H1 (cell line): ENCODE data around the gene PSME4. TPM values are rescaled to one million over a fixed set of nuclear protein-coding genes. Genes with fewer than 3 reads are reported as not detected.

Experiments used
- CTBP2 ChIP-seq: IDR thresholded peaks from 2 replicates; pipeline ENCODE4 v1.7.0; 2011; ENCODE audit warnings: borderline replicate concordance, mild to moderate bottlenecking, moderate library complexity, mixed read lengths, low read length; ENCODE audit not compliant: insufficient read depth, insufficient read length
- FOSL1 ChIP-seq: IDR thresholded peaks from 2 replicates; pipeline ENCODE4 v1.6.1; 2011; ENCODE audit warnings: mild to moderate bottlenecking, low read depth, low read length, moderate library complexity; ENCODE audit not compliant: insufficient read depth
- polyA plus RNA-seq, 7 experiments: library from polyadenylated mRNA; depleted of rRNA in 3 of 7; stranded (reverse) in 5 of 7; unstranded in 2 of 7; fragments of >200 nt in 5 of 7; fragments of 200-250 nt in 2 of 7; gene quantifications; 1 replicate in 5 of 7; 2 replicates in 1 of 7; 4 replicates in 1 of 7; pipeline versions ENCODE4 v1.2.1 to v1.2.3, GENCODE V29; 2011 to 2013; ENCODE audit warnings: missing spikeins in 2 of 7, mixed read lengths in 2 of 7
- total RNA-seq: library from RNA; stranded (reverse); fragmentation: NEBNext Ultra II Directional; extraction: Animal tissue kit (Norgen Biotek cat#: 25700); gene quantifications from 2 replicates; pipeline ENCODE4 v1.2.1, GENCODE V29; 2021
- TF ChIP-seq, protein P1 (sequence below): IDR thresholded peaks from 2 replicates; pipeline ENCODE4 v1.6.1; 2011; ENCODE audit warnings: low read depth, mild to moderate bottlenecking, low read length; ENCODE audit not compliant: insufficient read depth

Gene PSME4
- total and polyA plus RNA-seq, 2 of the 8 experiments (the other 6 are each of a cell fraction or from before 2014, with no cell fraction given) = 42.2 to 116 TPM

DNA sequence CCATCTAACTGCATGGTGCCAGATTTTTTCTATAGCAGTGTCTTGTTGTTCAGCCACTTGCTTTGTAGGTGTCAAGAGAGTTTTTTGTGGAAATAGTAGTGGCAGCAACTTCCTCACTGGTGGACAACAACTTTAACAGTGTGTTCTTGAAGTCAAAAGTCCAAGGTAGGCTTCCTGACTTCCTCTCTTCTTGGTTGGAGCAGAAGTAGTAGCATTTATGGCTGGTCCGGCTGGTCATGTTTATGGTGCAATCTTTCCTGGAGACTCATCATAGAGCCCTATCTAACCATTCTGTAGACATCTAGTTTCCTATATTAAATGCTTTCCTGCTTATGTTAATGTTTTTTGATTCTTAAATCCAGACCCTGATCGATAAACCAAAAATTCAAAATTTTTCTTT lies 122.7 kb downstream of the PSME4 start (continued):
- TF ChIP-seq, protein P1, sequence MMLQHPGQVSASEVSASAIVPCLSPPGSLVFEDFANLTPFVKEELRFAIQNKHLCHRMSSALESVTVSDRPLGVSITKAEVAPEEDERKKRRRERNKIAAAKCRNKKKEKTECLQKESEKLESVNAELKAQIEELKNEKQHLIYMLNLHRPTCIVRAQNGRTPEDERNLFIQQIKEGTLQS = no peak
- no peak for TF ChIP-seq CTBP2
- TF ChIP-seq FOSL1 = no peak
